Hepatocyte (in vitro differentiated cells): ENCODE results near the gene NUMB.

Source experiments
- CTCF ChIP-seq: fragments of 200-600 bp; sonication (generic); IDR thresholded peaks from 2 replicates; pipeline ENCODE4 v1.5.1; 2016; ENCODE audit warnings: antibody characterized with exemption, mild to moderate bottlenecking; ENCODE audit not compliant: poor library complexity
- EZH2phosphoT487 ChIP-seq: fragments of 200-600 bp; sonication (generic); IDR thresholded peaks from one replicate; pipeline ENCODE4 v1.6.1; 2018; ENCODE audit warnings: antibody characterized with exemption, mild to moderate bottlenecking, low read depth, moderate library complexity; ENCODE audit not compliant: unreplicated experiment, severe bottlenecking

GRCh38 chr14:73342670-73343069 is 115.7 kb downstream of the NUMB start:
- TF ChIP-seq CTCF = no peak
- no peak for TF ChIP-seq EZH2phosphoT487
